ENCODE data around the gene SCUBE2.
A peak's percentile ranks its signal among the peaks of the same experiment; 100 is the strongest.

The SCUBE2 gene

GRCh38 chr11:9069256-9069655, 22.1 kb downstream of the SCUBE2 start:
- Histone ChIP-seq H3K36me3 (ENCODE audit: control insufficient read depth, insufficient read depth, low read length) (peaks cover 2% of the 10 kb centered on the region), H3K27me3 (ENCODE audit: control insufficient read depth, insufficient read depth, low read length) (no peaks in the 10 kb centered on the region), H3K4me1 (ENCODE audit: control insufficient read depth, insufficient read depth, low read length) (peaks cover 11% of the 10 kb centered on the region), H3K9ac (ENCODE audit: low read length) (no peak overlapping the region), H3K27ac (ENCODE audit: low read depth, low read length) (no peak overlapping the region), H3K4me3 (ENCODE audit: low read length) (no peak overlapping the region)

DNA sequence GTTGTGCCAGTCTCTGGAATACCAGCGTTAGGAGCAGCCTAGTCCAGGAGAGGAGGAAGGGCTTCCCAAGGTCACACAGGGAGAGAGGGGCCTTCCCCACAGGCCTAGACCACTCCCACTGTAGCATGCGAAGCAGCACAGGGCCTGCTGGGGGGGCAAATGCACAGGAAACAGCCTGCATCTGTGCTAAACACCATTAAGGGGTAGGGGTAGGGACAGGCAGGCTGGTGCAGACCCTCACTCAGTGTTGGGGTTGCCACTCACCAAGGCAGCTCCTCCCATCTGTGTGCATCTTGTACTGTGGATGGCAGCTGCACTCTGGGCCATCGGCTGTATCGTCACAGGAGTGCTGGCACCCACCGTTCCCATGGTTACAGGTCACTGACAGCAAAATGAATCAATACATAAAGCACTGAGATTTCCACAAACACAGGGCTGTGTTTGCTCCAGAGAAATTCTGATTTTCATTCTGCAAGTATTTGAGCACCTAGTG, 24.9 kb downstream of the SCUBE2 start:
- H3K9ac ChIP-seq (ENCODE audit: low read length): no peak overlapping the region
- H3K4me1 ChIP-seq (ENCODE audit: control insufficient read depth, insufficient read depth, low read length): peaks cover 11% of the 10 kb centered on the region
- H3K27me3 ChIP-seq (ENCODE audit: control insufficient read depth, insufficient read depth, low read length): no peaks in the 10 kb centered on the region
- peak overlapping the region; percentile 21 for H3K27ac ChIP-seq (ENCODE audit: low read depth, low read length)
- H3K4me3 ChIP-seq (ENCODE audit: low read length): no peak overlapping the region
- H3K36me3 ChIP-seq (ENCODE audit: control insufficient read depth, insufficient read depth, low read length): peaks cover 2% of the 10 kb centered on the region

DNA sequence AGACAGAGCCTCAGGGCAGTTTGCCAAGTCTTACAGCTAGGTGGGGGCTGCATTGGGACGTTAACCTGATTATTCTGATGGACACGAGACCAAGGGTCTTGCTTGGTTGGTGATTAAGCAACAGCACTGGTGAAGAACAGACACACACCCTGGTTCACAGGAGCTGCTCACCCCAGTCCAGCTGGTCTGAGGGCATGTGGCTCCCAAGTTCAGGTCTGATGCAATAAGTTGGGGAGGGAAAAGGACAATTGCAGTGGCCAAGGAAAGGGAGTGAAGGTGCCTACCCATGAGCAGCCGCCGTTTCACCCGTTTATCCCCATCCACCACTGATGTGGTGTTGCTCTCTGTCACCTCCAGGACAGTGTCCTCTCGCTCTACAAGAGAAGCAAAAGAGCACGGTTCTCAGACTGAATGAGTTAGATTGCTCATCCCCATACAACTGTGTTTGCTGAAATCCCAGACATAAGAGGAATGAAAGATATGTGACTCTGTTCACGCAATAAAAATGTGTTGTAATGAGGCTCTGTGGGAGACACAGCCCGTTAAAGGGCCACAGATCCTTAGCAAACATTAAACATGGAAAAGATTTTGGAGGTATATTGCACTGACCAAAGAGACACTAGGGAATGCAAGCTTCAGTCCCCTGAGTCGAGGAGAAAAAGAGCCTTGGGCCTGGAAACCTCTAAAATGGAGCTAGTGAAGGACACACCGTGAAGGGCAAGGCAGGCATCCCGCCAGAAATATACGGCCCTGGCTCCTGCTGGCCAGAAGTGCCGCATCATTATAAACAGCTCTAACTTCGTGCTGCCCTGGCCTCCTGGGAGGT, 25.6 kb downstream of the SCUBE2 start:
- no peak overlapping the region for H3K9ac ChIP-seq (ENCODE audit: low read length)
- H3K36me3 ChIP-seq (ENCODE audit: control insufficient read depth, insufficient read depth, low read length): peaks cover 2% of the 10 kb centered on the region
- no peak overlapping the region for H3K4me3 ChIP-seq (ENCODE audit: low read length)
- H3K27ac ChIP-seq (ENCODE audit: low read depth, low read length): peak overlapping the region; percentile 21
- H3K4me1 ChIP-seq (ENCODE audit: control insufficient read depth, insufficient read depth, low read length): peaks cover 11% of the 10 kb centered on the region
- H3K27me3 ChIP-seq (ENCODE audit: control insufficient read depth, insufficient read depth, low read length): no peaks in the 10 kb centered on the region

- no peak overlapping the region for H3K9ac ChIP-seq (ENCODE audit: low read length)
- peaks cover 11% of the 10 kb centered on the region for H3K4me1 ChIP-seq (ENCODE audit: control insufficient read depth, insufficient read depth, low read length)
- H3K27ac ChIP-seq (ENCODE audit: low read depth, low read length): no peak overlapping the region
- no peaks in the 10 kb centered on the region for H3K27me3 ChIP-seq (ENCODE audit: control insufficient read depth, insufficient read depth, low read length)
- no peaks in the 10 kb centered on the region for H3K36me3 ChIP-seq (ENCODE audit: control insufficient read depth, insufficient read depth, low read length)
- H3K4me3 ChIP-seq (ENCODE audit: low read length): no peak overlapping the region
These were observed 29.6 kb downstream of the SCUBE2 start for GRCh38 chr11:9061807-9062206.

DNA sequence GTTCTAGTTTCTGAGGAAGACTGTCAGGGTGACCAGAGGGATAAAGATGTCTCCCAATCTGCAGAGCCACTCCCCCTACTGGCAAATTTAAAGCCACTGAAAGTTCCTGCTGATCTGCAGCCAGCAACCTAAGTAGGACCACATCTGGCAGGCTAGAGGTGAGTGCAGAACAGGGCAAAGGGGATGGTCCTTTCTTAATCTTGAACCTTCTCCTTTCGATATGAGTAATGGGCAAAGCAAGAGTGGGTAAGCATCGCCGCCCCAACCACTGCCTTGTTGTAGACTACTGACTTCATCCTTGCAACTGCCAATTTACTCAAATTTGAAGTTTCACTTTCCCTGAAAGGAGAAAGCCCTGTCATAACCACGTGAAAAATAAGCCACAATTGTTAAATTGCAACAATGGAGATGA, 30.7 kb downstream of the SCUBE2 start:
- Histone ChIP-seq H3K4me1 (ENCODE audit: control insufficient read depth, insufficient read depth, low read length) (peaks cover 2% of the 10 kb centered on the region), H3K27me3 (ENCODE audit: control insufficient read depth, insufficient read depth, low read length) (no peaks in the 10 kb centered on the region), H3K36me3 (ENCODE audit: control insufficient read depth, insufficient read depth, low read length) (no peaks in the 10 kb centered on the region), H3K27ac (ENCODE audit: low read depth, low read length) (no peak overlapping the region), H3K9ac (ENCODE audit: low read length) (no peak overlapping the region), H3K4me3 (ENCODE audit: low read length) (no peak overlapping the region)

- Histone ChIP-seq H3K27ac (ENCODE audit: low read depth, low read length) (no peak overlapping the region), H3K4me3 (ENCODE audit: low read length) (no peak overlapping the region), H3K36me3 (ENCODE audit: control insufficient read depth, insufficient read depth, low read length) (no peaks in the 10 kb centered on the region), H3K27me3 (ENCODE audit: control insufficient read depth, insufficient read depth, low read length) (no peaks in the 10 kb centered on the region), H3K4me1 (ENCODE audit: control insufficient read depth, insufficient read depth, low read length) (no peaks in the 10 kb centered on the region), H3K9ac (ENCODE audit: low read length) (no peak overlapping the region)
These were observed 32.0 kb downstream of the SCUBE2 start for GRCh38 chr11:9059406-9059805.

- H3K36me3 ChIP-seq (ENCODE audit: control insufficient read depth, insufficient read depth, low read length): no peaks in the 10 kb centered on the region
- H3K4me1 ChIP-seq (ENCODE audit: control insufficient read depth, insufficient read depth, low read length): no peaks in the 10 kb centered on the region
- no peak overlapping the region for H3K4me3 ChIP-seq (ENCODE audit: low read length)
- no peak overlapping the region for H3K27ac ChIP-seq (ENCODE audit: low read depth, low read length)
- H3K27me3 ChIP-seq (ENCODE audit: control insufficient read depth, insufficient read depth, low read length): no peaks in the 10 kb centered on the region
- H3K9ac ChIP-seq (ENCODE audit: low read length): no peak overlapping the region
These were observed 33.5 kb downstream of the SCUBE2 start for GRCh38 chr11:9057888-9058287.

DNA sequence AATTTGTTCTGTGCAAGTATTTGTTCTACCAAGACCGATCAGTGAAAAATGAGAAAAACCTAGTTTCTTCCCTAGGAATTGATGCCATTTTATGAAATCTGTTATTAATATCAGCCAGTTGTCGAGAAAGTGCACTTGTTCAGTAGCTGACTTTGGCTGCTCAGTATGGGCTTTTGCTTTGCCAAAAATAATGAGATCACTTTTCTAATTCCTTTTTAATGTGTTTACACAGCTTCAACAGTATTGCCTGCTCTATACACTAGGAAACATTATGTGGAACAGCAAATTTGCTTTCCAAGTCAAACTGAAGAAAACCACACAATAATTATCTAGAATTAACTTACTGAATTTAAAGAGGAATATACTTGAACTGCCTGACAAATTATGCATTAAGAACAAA, 34.4 kb downstream of the SCUBE2 start:
- H3K36me3 ChIP-seq (ENCODE audit: control insufficient read depth, insufficient read depth, low read length): no peaks in the 10 kb centered on the region
- H3K9ac ChIP-seq (ENCODE audit: low read length): no peak overlapping the region
- no peaks in the 10 kb centered on the region for H3K27me3 ChIP-seq (ENCODE audit: control insufficient read depth, insufficient read depth, low read length)
- H3K4me3 ChIP-seq (ENCODE audit: low read length): no peak overlapping the region
- no peaks in the 10 kb centered on the region for H3K4me1 ChIP-seq (ENCODE audit: control insufficient read depth, insufficient read depth, low read length)
- no peak overlapping the region for H3K27ac ChIP-seq (ENCODE audit: low read depth, low read length)

DNA sequence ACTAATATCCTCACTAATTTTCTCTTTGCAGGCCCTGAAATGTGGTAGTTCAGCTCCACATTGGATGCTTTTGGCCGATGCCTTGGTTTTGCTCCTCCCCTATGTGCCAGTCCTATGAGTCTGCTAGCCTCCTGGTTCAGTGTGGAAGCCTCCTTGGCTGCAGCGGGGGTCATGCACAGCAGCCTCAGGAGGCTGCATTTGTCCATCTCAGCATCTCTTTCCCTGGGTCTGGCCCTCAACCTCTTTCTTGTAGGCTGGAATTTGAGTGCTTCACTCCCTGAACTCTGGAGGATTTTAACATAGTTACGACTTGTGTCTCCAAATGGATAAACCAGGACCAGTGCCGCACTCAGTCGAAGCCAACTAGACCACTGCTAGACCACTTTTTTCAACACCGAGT, 34.9 kb downstream of the SCUBE2 start:
- no peaks in the 10 kb centered on the region for H3K36me3 ChIP-seq (ENCODE audit: control insufficient read depth, insufficient read depth, low read length)
- no peak overlapping the region for H3K4me3 ChIP-seq (ENCODE audit: low read length)
- no peaks in the 10 kb centered on the region for H3K27me3 ChIP-seq (ENCODE audit: control insufficient read depth, insufficient read depth, low read length)
- H3K9ac ChIP-seq (ENCODE audit: low read length): no peak overlapping the region
- no peaks in the 10 kb centered on the region for H3K4me1 ChIP-seq (ENCODE audit: control insufficient read depth, insufficient read depth, low read length)
- no peak overlapping the region for H3K27ac ChIP-seq (ENCODE audit: low read depth, low read length)

DNA sequence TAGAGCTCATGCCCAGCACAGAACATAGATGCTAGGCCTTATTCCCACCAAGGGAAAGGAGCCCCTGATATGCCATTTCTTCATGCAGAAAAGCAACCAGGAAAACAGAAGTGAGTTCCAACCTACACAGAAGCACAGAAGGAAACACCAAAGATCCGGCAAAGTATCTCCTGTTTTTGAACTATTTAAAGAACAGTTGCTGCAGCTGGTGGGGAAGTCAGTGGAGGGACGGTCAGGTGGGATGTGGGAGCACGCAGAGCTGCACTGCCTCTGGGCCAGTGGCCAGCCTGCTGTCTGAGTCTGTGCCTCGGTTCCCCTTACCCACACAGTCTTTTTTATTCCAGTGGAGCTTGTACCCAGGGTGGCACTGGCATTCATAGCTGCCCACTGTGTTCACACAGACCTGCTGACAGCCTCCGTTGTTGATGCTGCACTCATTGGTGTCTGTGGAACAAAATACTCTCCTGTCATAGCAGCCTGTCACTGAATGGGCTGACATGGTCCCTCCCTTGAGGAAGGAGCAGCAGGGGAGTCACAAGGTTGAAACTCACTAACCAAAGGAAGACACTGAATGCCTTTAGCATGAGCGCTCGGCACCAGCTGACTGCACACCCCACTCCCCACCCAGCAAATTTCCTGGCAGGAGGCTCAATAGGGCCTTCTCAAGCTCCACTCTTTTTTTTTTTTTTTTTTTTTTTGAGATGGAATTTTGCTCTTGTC, 37.9 kb downstream of the SCUBE2 start:
- no peak overlapping the region for H3K4me3 ChIP-seq (ENCODE audit: low read length)

DNA sequence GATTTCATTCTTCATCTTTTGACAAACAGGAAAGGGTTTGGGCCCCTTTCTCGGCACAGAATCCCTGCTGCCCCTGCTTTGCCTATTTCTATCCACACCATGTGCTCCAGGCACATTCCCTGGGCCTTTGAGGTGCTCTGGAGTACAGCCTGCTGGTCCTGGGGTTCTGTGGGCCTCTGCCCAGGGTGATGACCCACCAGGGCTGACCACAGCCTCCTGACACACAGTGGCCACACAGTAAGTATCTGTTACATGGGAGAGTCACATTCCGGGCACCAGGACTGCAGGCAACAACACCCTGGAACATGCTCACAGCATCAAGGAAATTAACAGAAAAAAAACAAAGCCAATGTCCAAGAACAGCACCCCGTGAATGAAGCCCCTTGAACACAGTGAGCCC, 39.1 kb downstream of the SCUBE2 start:
- H3K4me1 ChIP-seq (ENCODE audit: control insufficient read depth, insufficient read depth, low read length): peaks cover 13% of the 10 kb centered on the region
- H3K27me3 ChIP-seq (ENCODE audit: control insufficient read depth, insufficient read depth, low read length): no peaks in the 10 kb centered on the region
- H3K4me3 ChIP-seq (ENCODE audit: low read length): no peak overlapping the region
- H3K9ac ChIP-seq (ENCODE audit: low read length): no peak overlapping the region
- no peak overlapping the region for H3K27ac ChIP-seq (ENCODE audit: low read depth, low read length)
- no peaks in the 10 kb centered on the region for H3K36me3 ChIP-seq (ENCODE audit: control insufficient read depth, insufficient read depth, low read length)

More for the DNA sequence above, 37.9 kb downstream of the SCUBE2 start:
- Histone ChIP-seq H3K27ac (ENCODE audit: low read depth, low read length) (no peak overlapping the region), H3K9ac (ENCODE audit: low read length) (no peak overlapping the region), H3K36me3 (ENCODE audit: control insufficient read depth, insufficient read depth, low read length) (no peaks in the 10 kb centered on the region), H3K27me3 (ENCODE audit: control insufficient read depth, insufficient read depth, low read length) (no peaks in the 10 kb centered on the region), H3K4me1 (ENCODE audit: control insufficient read depth, insufficient read depth, low read length) (peaks cover 5% of the 10 kb centered on the region)

- Histone ChIP-seq H3K27me3 (ENCODE audit: control insufficient read depth, insufficient read depth, low read length) (no peaks in the 10 kb centered on the region), H3K4me3 (ENCODE audit: low read length) (no peak overlapping the region), H3K36me3 (ENCODE audit: control insufficient read depth, insufficient read depth, low read length) (no peaks in the 10 kb centered on the region), H3K4me1 (ENCODE audit: control insufficient read depth, insufficient read depth, low read length) (peaks cover 25% of the 10 kb centered on the region), H3K9ac (ENCODE audit: low read length) (no peak overlapping the region), H3K27ac (ENCODE audit: low read depth, low read length) (no peak overlapping the region)
These were observed 41.4 kb downstream of the SCUBE2 start for GRCh38 chr11:9049959-9050358.

Data from rectal smooth muscle tissue (tissue), 1 donor.